Thymus (tissue), 11 donors: Measurements from ENCODE around the gene PRKCD. TPM values are rescaled to one million over a fixed set of nuclear protein-coding genes. Genes with fewer than 3 reads are reported as not detected.

ENCODE experiments used
- DNase-seq, 9 donors: peaks; one replicate each; pipeline ENCODE4 v3.0.0-alpha.2; 2013; ENCODE audit warnings: low spot score in 9 of 9, low read depth in 6 of 9, missing footprints in 1 of 9
- H3K27ac ChIP-seq, 2 donors: one replicate each; pipeline ENCODE4 v1.5.1; 2013; ENCODE audit warnings: control low read depth in 1 of 2, low read depth in 1 of 2, low read length in 1 of 2, mild to moderate bottlenecking in 1 of 2, moderate library complexity in 1 of 2
- H3K27me3 ChIP-seq, 2 donors: one replicate each; pipeline ENCODE4 v1.5.1; 2013; ENCODE audit warnings: low read length in 1 of 2; ENCODE audit not compliant: control insufficient read depth in 2 of 2, insufficient read depth in 1 of 2
- H3K36me3 ChIP-seq, 2 donors: one replicate each; pipeline ENCODE4 v1.5.1; 2013; ENCODE audit warnings: low read length in 1 of 2, mild to moderate bottlenecking in 1 of 2, moderate library complexity in 1 of 2; ENCODE audit not compliant: control insufficient read depth in 2 of 2, insufficient read depth in 2 of 2
- H3K4me1 ChIP-seq, 2 donors: one replicate each; pipeline ENCODE4 v1.5.1; 2013; ENCODE audit warnings: low read length in 2 of 2; ENCODE audit not compliant: control insufficient read depth in 2 of 2, insufficient read depth in 2 of 2
- H3K4me3 ChIP-seq, 2 donors: one replicate each; pipeline ENCODE4 v1.5.1; 2013; ENCODE audit warnings: low read length in 2 of 2, control low read depth in 1 of 2, mild to moderate bottlenecking in 1 of 2
- H3K9me3 ChIP-seq, 2 donors: one replicate each; pipeline ENCODE4 v1.5.1; 2013; ENCODE audit warnings: low read length in 1 of 2, mild to moderate bottlenecking in 1 of 2; ENCODE audit not compliant: control insufficient read depth in 2 of 2, insufficient read depth in 1 of 2
- WGBS: extraction: QIAGEN DNeasy Blood & Tissue Kit; methylation state at CpG from one replicate; pipeline ENCODE4 v1.1.7; 2013; 5-methylcytosine and 5-hydroxymethylcytosine counted together
- polyA plus RNA-seq: library from polyadenylated mRNA; stranded (reverse); fragments of 200-250 nt; gene quantifications from one replicate; pipeline ENCODE4 v1.2.3, GENCODE V29; 2013
- total RNA-seq: library from RNA; stranded (reverse); fragments of 120-200 nt; gene quantifications from one replicate; pipeline ENCODE4 v1.2.4, GENCODE V29; 2013
- donor health status: healthy.

Gene PRKCD
- total and polyA plus RNA-seq, 2 donors = 2.4 to 15.3 TPM

DNA sequence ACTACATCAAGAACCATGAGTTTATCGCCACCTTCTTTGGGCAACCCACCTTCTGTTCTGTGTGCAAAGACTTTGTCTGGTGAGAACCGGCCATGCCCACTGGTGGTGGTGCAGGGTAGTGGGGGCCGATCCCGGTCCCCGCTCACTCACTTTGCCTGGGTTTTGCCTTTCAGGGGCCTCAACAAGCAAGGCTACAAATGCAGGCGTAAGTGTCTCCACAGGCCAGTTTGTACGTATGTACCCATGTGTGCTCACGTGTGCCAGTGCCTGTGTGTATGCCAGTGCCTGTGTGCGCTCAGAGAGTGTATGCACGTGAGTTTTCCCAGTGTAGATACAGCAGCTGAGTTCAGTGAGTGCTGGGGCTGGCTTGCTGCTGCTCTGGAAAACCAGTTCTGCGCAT lies 20.5 kb downstream of the PRKCD start:
- H3K36me3 ChIP-seq = peaks cover 41 to 44% of the 10 kb centered on the region in 2 donors
- WGBS = 94% methylated on average over 11 of the region's 11 CpGs
- no peaks in the 10 kb centered on the region for H3K27me3 ChIP-seq
- DNase-seq = no peak
- H3K4me3 ChIP-seq = no peak overlapping the region
- H3K27ac ChIP-seq = no peak overlapping the region
- no peaks in the 10 kb centered on the region for H3K9me3 ChIP-seq
- H3K4me1 ChIP-seq = no peaks in the 10 kb centered on the region

DNA sequence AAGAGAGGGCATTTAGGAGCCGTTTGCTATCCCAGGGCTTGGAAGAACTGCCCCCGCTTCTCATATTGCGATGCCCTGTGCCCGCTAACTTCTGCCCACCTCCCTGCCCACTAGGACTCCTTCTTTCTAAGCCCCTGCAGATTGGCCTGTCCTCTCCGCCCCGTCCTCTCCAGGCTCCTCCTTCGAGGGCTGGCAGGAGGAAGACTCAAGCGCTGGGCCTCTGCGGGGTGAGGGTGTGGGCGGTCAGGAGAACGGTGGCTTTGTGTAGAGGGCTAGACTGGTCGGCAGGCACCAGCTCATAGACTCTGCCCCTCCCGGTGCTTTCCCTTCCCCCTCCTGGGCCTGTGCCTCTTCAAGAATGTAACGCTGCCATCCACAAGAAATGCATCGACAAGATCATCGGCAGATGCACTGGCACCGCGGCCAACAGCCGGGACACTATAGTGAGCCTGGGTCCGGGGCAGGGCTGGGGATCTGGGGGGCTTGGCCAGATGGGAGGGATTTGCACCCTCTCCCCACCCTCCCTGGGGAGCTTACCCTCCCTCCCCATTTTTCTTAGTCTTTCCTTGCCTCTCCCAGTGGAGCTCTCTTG lies 21.9 kb downstream of the PRKCD start:
- H3K4me1 ChIP-seq = no peaks in the 10 kb centered on the region
- H3K27ac ChIP-seq = no peak overlapping the region
- H3K9me3 ChIP-seq = no peaks in the 10 kb centered on the region
- no peak overlapping the region for H3K4me3 ChIP-seq
- H3K36me3 ChIP-seq = peaks cover 50 to 53% of the 10 kb centered on the region in 2 donors
- WGBS = 97% methylated on average over 20 of the region's 20 CpGs
- no peak for DNase-seq
- H3K27me3 ChIP-seq = no peaks in the 10 kb centered on the region

DNA sequence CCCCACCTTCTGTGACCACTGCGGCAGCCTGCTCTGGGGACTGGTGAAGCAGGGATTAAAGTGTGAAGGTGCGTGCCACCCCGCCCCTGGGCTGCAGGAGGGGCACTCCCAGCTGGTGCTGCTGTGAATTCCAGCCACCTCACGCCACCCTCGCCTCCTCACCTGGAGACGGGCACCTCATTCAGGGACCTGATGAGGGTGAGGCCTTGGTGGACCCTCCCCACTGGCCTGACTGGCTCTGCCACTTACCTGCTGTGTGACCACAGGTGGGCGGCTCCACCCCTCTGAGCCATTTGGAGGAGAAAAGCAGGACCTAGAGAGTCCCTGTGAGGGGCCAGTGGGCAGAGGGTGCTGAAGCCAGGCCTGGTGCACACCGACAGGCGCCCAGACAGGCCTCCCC lies 22.5 kb downstream of the PRKCD start:
- Histone ChIP-seq H3K27ac (no peak overlapping the region), H3K4me1 (no peaks in the 10 kb centered on the region), H3K36me3 (peaks cover 49 to 54% of the 10 kb centered on the region in 2 donors), H3K9me3 (no peaks in the 10 kb centered on the region), H3K27me3 (no peaks in the 10 kb centered on the region), H3K4me3 (no peak overlapping the region)
- no peak for DNase-seq
- 99% methylated on average over 9 of the region's 9 CpGs for WGBS

DNA sequence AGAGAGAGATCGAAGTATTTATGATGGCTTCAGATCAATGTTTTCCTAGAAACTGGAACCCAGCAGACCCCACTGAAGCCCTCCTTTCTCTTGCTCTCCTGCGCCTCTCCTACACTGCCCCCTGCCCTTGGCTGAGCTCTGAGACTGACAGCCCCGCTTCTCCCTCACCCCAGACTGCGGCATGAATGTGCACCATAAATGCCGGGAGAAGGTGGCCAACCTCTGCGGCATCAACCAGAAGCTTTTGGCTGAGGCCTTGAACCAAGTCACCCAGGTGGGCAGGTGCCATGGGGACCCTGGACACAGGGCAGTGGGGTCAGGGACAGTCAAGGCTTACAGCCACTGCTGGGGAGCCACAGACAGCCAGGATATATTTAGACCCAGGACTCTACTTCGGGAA lies 23.7 kb downstream of the PRKCD start:
- no peak for DNase-seq
- no peaks in the 10 kb centered on the region for H3K27me3 ChIP-seq
- H3K4me1 ChIP-seq = peaks cover 0 to 5% of the 10 kb centered on the region in 2 donors
- peaks cover 53 to 60% of the 10 kb centered on the region in 2 donors for H3K36me3 ChIP-seq
- WGBS = 97% methylated on average over 7 of the region's 7 CpGs
- H3K9me3 ChIP-seq = no peaks in the 10 kb centered on the region
- H3K4me3 ChIP-seq = no peak overlapping the region
- H3K27ac ChIP-seq = no peak overlapping the region

DNA sequence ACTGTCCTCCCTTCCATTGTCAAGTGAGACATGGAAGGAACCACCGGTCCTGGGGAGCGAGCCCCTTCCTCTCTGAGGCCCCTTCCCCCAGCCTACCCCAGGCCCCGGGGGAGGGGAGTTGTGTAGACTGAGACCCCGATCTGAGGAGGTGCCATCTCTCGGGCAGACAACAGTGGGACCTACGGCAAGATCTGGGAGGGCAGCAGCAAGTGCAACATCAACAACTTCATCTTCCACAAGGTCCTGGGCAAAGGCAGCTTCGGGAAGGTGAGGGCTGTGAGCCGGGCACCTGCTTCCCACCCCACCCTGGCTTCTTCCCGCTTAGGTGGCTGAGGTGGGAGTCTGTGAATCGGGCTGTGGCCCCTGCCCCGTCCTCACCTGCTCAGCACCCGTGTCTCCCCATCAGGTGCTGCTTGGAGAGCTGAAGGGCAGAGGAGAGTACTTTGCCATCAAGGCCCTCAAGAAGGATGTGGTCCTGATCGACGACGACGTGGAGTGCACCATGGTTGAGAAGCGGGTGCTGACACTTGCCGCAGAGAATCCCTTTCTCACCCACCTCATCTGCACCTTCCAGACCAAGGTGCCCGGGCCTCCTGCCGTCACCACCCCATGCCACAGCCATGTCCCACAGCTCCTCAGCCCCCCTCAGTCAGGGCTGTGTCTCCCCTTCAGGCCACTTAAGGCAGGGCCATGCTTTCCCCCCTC lies 24.9 kb downstream of the PRKCD start:
- Histone ChIP-seq H3K27me3 (no peaks in the 10 kb centered on the region), H3K9me3 (no peaks in the 10 kb centered on the region), H3K4me3 (no peak overlapping the region), H3K27ac (no peak overlapping the region), H3K36me3 (peaks cover 53 to 63% of the 10 kb centered on the region in 2 donors), H3K4me1 (peaks cover 0 to 17% of the 10 kb centered on the region in 2 donors)
- WGBS = 96% methylated on average over 20 of the region's 20 CpGs
- no peak for DNase-seq

GRCh38 chr3:53186726-53187125 lies 25.7 kb downstream of the PRKCD start:
- peaks cover 0 to 17% of the 10 kb centered on the region in 2 donors for H3K4me1 ChIP-seq
- H3K9me3 ChIP-seq = no peaks in the 10 kb centered on the region
- WGBS = 99% methylated on average over 9 of the region's 9 CpGs
- no peaks in the 10 kb centered on the region for H3K27me3 ChIP-seq
- DNase-seq = no peak
- H3K36me3 ChIP-seq = peaks cover 48 to 57% of the 10 kb centered on the region in 2 donors
- H3K4me3 ChIP-seq = no peak overlapping the region
- H3K27ac ChIP-seq = no peak overlapping the region

GRCh38 chr3:53187430-53187829 lies 26.4 kb downstream of the PRKCD start:
- no peak for DNase-seq
- H3K27me3 ChIP-seq = no peaks in the 10 kb centered on the region
- H3K36me3 ChIP-seq = peaks cover 48 to 58% of the 10 kb centered on the region in 2 donors
- peaks cover 0 to 23% of the 10 kb centered on the region in 2 donors for H3K4me1 ChIP-seq
- WGBS = 94% methylated on average over 4 of the region's 4 CpGs
- H3K9me3 ChIP-seq = no peaks in the 10 kb centered on the region
- H3K27ac ChIP-seq = no peak overlapping the region
- no peak overlapping the region for H3K4me3 ChIP-seq

DNA sequence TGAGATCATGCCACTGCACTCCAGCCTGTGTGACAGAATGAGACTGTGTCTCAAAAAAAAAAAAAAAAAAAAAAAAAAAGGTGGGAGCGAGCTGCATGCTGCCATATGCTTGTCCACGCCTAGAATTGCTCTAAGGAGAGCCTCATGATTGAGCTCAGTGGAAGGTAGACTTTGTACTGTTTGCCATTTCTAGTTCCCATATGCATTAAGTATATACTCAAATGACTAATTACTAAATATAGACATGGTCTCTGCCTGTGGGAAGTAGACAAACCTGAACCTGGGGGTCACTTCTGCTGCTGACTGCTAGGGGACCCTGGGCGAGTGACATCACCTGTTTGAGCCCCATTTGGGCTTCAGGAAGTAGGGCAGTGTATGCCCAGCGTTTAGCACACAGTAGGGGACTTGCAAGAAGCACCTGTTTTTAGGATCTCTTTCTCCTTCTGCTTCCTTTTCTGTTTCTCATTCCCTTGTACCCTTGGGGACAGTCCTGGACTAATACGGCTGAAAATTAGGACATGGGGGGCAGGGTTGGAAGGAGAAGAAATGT lies 27.2 kb downstream of the PRKCD start:
- peaks cover 43 to 52% of the 10 kb centered on the region in 2 donors for H3K36me3 ChIP-seq
- WGBS = 95% methylated on average over 5 of the region's 5 CpGs
- H3K4me1 ChIP-seq = peaks cover 0 to 23% of the 10 kb centered on the region in 2 donors
- no peak for DNase-seq
- no peaks in the 10 kb centered on the region for H3K27me3 ChIP-seq
- no peak overlapping the region for H3K4me3 ChIP-seq
- no peak overlapping the region for H3K27ac ChIP-seq
- no peaks in the 10 kb centered on the region for H3K9me3 ChIP-seq

DNA sequence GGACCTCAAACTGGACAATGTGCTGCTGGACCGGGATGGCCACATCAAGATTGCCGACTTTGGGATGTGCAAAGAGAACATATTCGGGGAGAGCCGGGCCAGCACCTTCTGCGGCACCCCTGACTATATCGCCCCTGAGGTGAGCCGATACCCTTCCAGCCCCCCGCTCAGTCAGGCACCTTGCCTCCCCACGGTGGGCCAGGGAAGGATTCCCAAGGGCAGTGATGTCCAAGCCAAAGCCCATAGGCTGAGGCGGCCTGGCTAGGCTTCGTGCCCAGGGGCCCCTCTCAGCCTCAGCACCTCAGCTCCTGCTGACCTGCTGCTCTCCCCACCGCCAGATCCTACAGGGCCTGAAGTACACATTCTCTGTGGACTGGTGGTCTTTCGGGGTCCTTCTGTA lies 27.7 kb downstream of the PRKCD start:
- peaks cover 0 to 23% of the 10 kb centered on the region in 2 donors for H3K4me1 ChIP-seq
- H3K27me3 ChIP-seq = no peaks in the 10 kb centered on the region
- WGBS = 97% methylated on average over 13 of the region's 13 CpGs
- H3K36me3 ChIP-seq = peaks cover 39 to 47% of the 10 kb centered on the region in 2 donors
- no peak for DNase-seq
- no peaks in the 10 kb centered on the region for H3K9me3 ChIP-seq
- H3K4me3 ChIP-seq = no peak overlapping the region
- no peak overlapping the region for H3K27ac ChIP-seq
